Embryonic facial prominence (tissue), 1 donor: ENCODE measurements around the gene BNC2.

Experiments
- DNase-seq: peaks from one replicate; pipeline ENCODE4 v3.0.0-alpha.2; 2016; ENCODE audit errors: extremely low spot score

The BNC2 gene

DNA sequence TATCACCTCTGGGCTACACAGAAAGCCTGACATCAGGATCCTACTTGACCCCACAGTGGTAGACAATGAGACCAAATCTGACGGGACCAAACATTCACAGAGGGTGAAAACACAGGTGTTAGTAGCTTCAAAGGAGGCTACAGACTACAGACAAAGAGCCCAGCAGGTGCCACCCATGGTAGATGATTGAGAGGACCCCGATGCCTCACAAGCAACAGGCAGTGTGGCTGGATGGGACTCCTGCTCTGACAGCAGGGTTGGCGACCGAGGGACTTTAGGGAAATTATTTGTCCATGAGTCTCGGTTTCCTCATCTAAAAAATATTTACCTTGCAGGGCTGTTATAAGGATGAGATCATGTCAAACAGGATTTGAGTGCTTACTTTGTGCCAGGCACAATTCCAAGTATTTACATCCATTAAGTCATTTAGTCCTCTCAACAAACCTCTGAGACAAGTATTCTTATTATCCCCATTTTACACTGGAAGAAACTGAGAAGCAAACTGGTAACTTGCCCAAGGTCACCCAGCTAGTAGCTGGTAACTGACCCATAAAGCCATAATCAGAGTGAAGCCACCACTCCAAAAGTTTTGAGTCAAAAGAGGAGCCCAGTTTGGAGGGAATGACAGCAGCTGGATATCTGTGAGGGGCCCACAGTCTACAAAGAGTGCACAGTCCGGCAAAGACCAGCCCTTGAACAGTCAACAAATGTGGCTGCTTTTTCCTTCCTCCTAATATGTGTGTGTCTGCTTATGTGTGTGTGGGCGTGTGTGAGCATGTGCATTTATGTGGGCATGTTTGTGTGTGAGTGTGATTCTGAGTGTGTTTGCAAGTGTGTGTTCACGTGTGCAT lies 502.0 kb downstream of the BNC2 start:
- DNase-seq = no peak

GRCh38 chr9:16367605-16368231 lies 502.8 kb downstream of the BNC2 start:
- DNase-seq = no peak

DNA sequence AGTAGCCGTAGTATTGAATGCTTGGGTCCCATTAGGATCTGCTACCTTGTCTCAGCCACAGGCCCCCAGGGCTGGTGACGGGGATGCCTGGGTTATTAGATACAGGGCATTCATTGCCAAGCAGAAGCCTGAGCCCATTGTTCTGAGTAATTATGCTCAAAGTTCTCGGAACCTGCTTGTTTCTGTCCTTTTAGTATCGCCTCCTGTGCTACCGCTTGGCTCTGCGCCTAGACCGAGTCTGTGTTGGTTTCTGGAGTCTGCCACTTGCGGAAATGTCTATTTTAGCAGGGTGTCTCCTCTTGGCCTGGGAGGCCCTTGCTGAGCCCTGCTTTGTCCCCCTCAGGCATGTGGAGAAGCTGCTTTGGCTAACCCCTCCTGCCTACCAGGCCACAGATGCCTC lies 506.1 kb downstream of the BNC2 start:
- DNase-seq = no peak

DNA sequence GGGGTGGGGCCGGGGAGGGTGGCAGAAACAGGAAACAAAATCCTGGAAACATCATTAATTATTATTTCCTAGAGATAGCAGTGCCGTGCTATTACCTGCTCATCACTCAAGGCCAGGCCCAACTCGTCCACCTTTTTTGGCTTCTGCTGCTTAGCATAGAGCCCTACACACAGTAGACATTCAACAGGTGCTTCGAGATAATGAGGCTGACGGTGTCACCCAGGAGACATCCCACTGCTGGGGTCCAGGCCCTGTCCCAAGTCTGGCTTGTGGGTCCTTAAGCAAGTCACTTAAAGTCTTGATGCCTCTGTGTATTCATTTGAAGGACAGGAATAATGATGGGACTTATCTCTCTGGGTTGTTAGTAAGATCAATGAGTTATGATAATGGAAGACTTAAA lies 506.6 kb downstream of the BNC2 start:
- DNase-seq = no peak

DNA sequence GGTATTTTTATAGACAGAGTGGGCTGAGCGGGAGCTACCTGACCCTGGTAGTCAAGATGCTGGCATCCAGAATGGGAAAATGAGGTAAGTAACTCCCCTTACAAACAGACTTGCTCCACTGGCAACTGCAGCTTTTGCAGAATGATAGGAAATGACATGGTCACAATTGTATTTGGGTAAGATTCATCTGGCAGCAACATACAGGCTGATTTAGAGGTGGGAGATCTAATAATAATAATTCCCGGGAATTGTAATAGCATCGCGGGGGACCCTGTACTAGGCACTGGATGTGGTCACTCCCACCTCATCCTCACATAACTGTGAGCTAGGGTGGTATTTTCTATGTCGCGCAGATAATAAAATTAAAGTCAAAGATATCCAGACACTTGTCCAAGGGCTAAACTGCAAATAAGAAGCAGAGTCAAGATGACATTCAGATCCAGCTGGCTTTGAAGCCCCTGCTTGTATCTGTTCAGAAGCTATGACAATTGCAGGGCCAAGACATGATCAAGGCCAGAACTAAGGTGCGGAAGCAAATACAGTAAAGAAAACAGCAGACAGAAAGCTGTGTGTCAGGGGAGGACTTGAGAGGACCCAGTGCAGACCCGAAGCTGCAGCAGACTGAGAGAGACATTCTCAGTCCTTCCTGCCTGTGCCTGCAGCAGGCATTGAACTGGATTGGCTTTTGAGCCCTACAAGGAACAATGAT lies 507.2 kb downstream of the BNC2 start:
- no peak for DNase-seq

DNA sequence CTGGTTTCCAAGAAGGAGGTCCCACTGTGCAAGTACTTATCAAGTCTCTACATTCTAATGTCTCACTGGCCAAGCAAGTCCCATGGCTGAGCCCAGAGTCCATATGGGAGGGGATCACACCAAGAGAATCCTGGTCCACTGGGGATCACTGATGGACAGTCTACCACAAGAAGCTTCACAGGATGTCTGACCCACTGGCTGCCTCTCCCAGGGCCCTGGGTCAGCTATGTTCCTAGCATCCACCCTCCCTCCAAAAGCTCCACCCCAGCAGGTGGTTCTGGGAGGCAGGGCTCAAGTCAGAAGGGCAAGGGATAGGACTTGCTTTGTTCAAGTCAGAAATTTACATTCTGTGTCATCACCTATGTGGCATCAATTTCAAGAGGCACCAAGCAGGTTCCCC lies 508.5 kb downstream of the BNC2 start:
- no peak for DNase-seq

DNA sequence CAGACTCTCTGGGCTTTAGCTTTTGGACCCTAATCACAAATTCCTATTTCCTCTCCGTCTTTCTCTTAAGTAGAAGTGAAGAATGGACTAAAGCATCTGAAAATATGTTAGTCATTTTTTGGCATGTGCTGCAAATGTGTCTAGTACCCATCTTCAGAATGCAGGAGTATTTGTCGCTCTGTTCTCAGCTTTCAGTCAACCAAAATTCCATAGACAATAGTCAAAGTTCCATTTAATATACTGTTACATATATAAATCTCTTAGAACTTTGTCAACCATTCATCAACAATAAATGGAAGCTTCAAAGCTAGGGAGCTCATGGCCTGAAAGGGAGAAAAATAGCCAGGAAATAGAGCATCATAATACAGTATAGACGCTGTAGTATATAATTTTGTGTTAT lies 509.4 kb downstream of the BNC2 start:
- DNase-seq = no peak

DNA sequence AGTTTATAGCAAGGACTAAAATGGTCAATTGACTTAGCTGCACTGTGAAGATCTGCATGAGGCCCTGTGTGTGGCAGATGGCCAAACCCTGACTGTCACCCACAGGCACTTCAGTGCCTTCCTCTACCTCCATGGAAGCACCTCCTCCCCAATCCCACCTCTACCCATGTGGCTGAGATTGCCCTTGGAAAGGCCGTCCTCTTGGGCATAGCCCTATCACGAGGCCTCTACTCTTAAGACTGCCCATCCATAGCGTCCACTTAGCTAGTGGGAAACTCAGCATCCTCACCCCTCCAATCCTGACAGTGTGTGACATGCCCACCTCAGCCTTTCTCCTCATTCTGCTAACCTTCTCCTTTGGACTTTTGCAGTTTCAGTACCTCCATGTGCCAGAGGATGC lies 510.2 kb downstream of the BNC2 start:
- DNase-seq = no peak
